LNCaP clone FGC (cell line): ENCODE measurements around the gene TMEM63B.

Source experiments
- DNase-seq: peaks from one replicate; pipeline ENCODE4 v3.0.0-alpha.2; 2011; ENCODE audit warnings: low read depth
- H3K4me3 ChIP-seq: 2 replicates; pipeline ENCODE4 v1.5.1; 2011; ENCODE audit warnings: mild to moderate bottlenecking, low read depth, low read length, control low read depth
- CTCF ChIP-seq: IDR thresholded peaks from 2 replicates; pipeline ENCODE4 v1.5.1; 2012; ENCODE audit warnings: mild to moderate bottlenecking; ENCODE audit not compliant: control insufficient read depth, insufficient read depth; ENCODE audit errors: extremely low read depth

TMEM63B gene

DNA sequence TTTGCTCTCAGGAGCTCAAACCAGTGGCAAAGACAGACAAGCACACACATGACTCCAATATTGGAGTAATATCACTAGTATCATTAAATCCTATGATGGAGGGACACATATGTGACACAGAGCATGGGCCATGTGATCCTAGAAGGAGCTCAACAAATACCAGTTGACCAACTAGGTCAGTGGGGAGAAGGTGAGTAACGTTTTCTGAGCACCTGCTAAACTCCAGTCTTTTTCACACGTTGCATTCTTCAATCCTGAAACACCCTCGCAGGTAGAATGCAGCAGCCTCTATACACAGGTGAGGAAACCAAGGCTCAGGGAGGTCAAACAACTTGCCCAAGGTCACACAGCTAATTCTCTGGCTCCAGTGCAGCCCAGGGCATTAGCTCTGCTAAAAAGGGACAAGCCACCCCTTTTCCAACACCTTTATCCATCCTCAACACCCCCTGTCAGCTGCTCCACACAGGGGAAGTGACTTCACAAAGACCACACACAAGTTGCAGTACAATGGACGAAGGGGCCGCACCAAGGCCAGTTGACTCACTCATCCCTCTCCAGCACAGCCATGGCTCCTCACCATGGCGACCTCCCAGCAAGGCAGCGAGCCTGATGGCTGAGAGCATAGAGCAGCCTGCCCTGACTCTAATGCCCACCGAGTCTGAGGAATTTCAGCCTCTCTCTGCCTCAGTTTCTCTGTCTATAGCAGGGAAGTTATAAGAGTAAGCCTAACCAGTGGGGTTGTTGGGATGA is 35.7 kb downstream of the TMEM63B start:
- TF ChIP-seq CTCF = no peak
- no peak for DNase-seq

GRCh38 chr6:44166116-44166515 is 38.8 kb downstream of the TMEM63B start:
- no peak for DNase-seq
- no peak overlapping the region for H3K4me3 ChIP-seq
- TF ChIP-seq CTCF = no peak

More for the DNA sequence above, 35.7 kb downstream of the TMEM63B start:
- no peak overlapping the region for H3K4me3 ChIP-seq

- no peak overlapping the region for H3K4me3 ChIP-seq
- TF ChIP-seq CTCF = no peak
- DNase-seq = no peak
Observed at GRCh38 chr6:44166591-44167184, 39.3 kb downstream of the TMEM63B start.

GRCh38 chr6:44167567-44167966 is 40.2 kb downstream of the TMEM63B start:
- H3K4me3 ChIP-seq = no peak overlapping the region
- no peak for TF ChIP-seq CTCF
- no peak for DNase-seq

DNA sequence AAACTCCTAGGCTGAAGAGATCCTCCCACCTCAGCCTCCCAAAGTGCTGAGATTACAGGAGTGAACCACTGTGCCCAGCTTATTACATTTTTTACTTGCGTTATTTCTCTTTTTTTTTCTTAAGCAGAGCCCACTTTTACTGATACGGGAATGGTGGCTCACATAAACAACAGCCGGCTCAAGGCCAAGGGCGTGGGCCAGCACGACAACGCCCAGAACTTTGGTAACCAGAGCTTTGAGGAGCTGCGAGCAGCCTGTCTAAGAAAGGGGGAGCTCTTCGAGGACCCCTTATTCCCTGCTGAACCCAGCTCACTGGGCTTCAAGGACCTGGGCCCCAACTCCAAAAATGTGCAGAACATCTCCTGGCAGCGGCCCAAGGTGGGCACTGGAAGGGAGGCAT is 41.8 kb downstream of the TMEM63B start:
- H3K4me3 ChIP-seq = no peak overlapping the region
- no peak for TF ChIP-seq CTCF
- no peak for DNase-seq

- DNase-seq = no peak
- no peak for TF ChIP-seq CTCF
- H3K4me3 ChIP-seq = no peak overlapping the region
Observed at GRCh38 chr6:44169886-44170570, 42.7 kb downstream of the TMEM63B start.
